CD4-positive, alpha-beta T cell (primary cell): ENCODE measurements around the gene SPG11. TPM values are rescaled to one million over a fixed set of nuclear protein-coding genes. Genes with fewer than 3 reads are reported as not detected.

ENCODE experiments used
- ATAC-seq: fragments of 200-7000 bp; cut with Tn5 transposase; one replicate; pipeline ENCODE4 v1.10.0; 2022; ENCODE audit warnings: mild to moderate bottlenecking; ENCODE audit not compliant: poor library complexity
- CTCF ChIA-PET: fragments of 350-600 bp; sonication (Branson Sonifier 250); formaldehyde crosslinking; loops from one replicate; lab custom pipeline; 2021; ENCODE audit warnings: antibody characterized with exemption, inconsistent platforms; lab: Charles Lee
- POLR2A ChIA-PET: fragments of 350-600 bp; sonication (Branson Sonifier 250); formaldehyde crosslinking; loops from one replicate; lab custom pipeline; 2021; ENCODE audit warnings: antibody characterized with exemption, inconsistent platforms; lab: Charles Lee
- DNase-seq, 14 experiments: peaks; one replicate each; pipeline ENCODE4 v3.0.0-alpha.2; 2013 to 2020; ENCODE audit warnings: mixed read lengths in 2 of 14
- H3K27ac ChIP-seq, 2 donors: one replicate each; pipeline versions ENCODE4 v1.5.1 to v1.7.0; 2013; ENCODE audit warnings: low read length in 2 of 2, low read depth in 1 of 2, mild to moderate bottlenecking in 1 of 2
- H3K27me3 ChIP-seq, 2 experiments: 1 replicate in 1 of 2; 2 replicates in 1 of 2; pipeline versions ENCODE4 v1.6.1 to v1.7.0; 2013; ENCODE audit warnings: low read length in 2 of 2, control low read depth in 1 of 2, mild to moderate bottlenecking in 1 of 2, moderate library complexity in 1 of 2; ENCODE audit not compliant: insufficient read depth in 2 of 2, control insufficient read depth in 1 of 2
- H3K36me3 ChIP-seq: one replicate; pipeline ENCODE4 v1.6.1; 2013; ENCODE audit warnings: low read length, control low read depth; ENCODE audit not compliant: insufficient read depth
- H3K4me1 ChIP-seq: one replicate; pipeline ENCODE4 v1.6.1; 2013; ENCODE audit warnings: low read length, control low read depth; ENCODE audit not compliant: insufficient read depth
- H3K4me3 ChIP-seq: one replicate; pipeline ENCODE4 v1.5.1; 2013; ENCODE audit warnings: mild to moderate bottlenecking, low read length, moderate library complexity
- H3K9me3 ChIP-seq, 2 experiments: 1 replicate in 1 of 2; 2 replicates in 1 of 2; pipeline versions ENCODE4 v1.6.1 to v1.7.0; 2013; ENCODE audit warnings: low read length in 2 of 2, mild to moderate bottlenecking in 2 of 2, control low read depth in 1 of 2, moderate library complexity in 1 of 2; ENCODE audit not compliant: control insufficient read depth in 1 of 2, insufficient read depth in 1 of 2
- H3K27ac Mint-ChIP-seq: one replicate; pipeline ENCODE4 v1.8.0; 2020; ENCODE audit warnings: mixed read lengths
- H3K27me3 Mint-ChIP-seq: one replicate; pipeline ENCODE4 v1.8.0; 2021; ENCODE audit warnings: mixed read lengths
- H3K36me3 Mint-ChIP-seq: one replicate; pipeline ENCODE4 v1.8.0; 2021; ENCODE audit warnings: low read depth, mixed read lengths
- H3K4me1 Mint-ChIP-seq: one replicate; pipeline ENCODE4 v1.8.0; 2021; ENCODE audit warnings: low read depth, mixed read lengths
- H3K4me3 Mint-ChIP-seq: one replicate; pipeline ENCODE4 v1.8.0; 2020; ENCODE audit warnings: mild to moderate bottlenecking, mixed read lengths
- H3K9me3 Mint-ChIP-seq: one replicate; pipeline ENCODE4 v1.8.0; 2020; ENCODE audit warnings: mixed read lengths
- intact Hi-C, 2 experiments: fragments of 100-400 bp; cut with DNase I in 1 of 2; cut with micrococcal nuclease in 1 of 2; formaldehyde crosslinking; loops; one replicate each; pipeline versions ENCODE4 v1.15.1 to v1.9.0; 2023 to 2025; cut with DNase I, micrococcal nuclease
- total RNA-seq, 174 experiments: library from RNA in 2 of 174; stranded (reverse) in 2 of 174; gene quantifications; one replicate each; pipeline ENCODE4 v1.2.3 and lab custom pipeline; 2021 to 2026
- TF ChIP-seq, protein P1 (sequence below): fragments of 200-600 bp; IDR thresholded peaks from one replicate; pipeline ENCODE4 v1.8.0; 2022; ENCODE audit warnings: antibody characterized with exemption, mild to moderate bottlenecking

The SPG11 gene
- total RNA-seq, 2 experiments from 2014 or later = 49.9 to 51.3 TPM

DNA sequence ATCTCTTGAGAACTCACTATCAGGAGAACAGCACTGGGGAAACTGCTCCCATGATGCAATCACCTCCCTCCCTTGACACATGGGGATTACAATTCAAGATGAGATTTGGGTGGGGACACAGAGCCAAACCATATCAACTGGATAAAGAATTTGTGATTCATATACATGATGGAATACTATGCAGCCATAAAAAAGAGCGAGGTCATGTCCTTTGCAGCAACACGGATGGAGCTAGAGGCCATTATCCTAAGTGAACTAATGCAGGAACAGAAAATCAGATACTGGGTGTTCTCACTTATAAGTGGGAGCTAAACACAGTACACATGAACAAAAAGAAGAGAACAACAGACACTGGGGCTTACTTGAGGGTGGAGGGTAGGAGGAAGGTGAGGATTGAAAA, 17.0 kb downstream of the SPG11 start:
- H3K27me3 ChIP-seq = no peaks in the 10 kb centered on the region
- no peak overlapping the region for H3K4me3 Mint-ChIP-seq
- ATAC-seq (no peak), DNase-seq (no peak)
- H3K36me3 Mint-ChIP-seq = peaks cover 87% of the 10 kb centered on the region
- ChIA-PET POLR2A (interaction anchor here (49.9 kb wide), 1 partner anchor 75 kb away, joined by 4232 read pairs; the partner anchor contains the start of genes B2M, PATL2 and TRIM69), CTCF (interaction anchor here (2.0 kb wide), 1 partner anchor 68 kb away, joined by 5 read pairs; no protein-coding TSS in a partner anchor)
- TF ChIP-seq, protein P1, sequence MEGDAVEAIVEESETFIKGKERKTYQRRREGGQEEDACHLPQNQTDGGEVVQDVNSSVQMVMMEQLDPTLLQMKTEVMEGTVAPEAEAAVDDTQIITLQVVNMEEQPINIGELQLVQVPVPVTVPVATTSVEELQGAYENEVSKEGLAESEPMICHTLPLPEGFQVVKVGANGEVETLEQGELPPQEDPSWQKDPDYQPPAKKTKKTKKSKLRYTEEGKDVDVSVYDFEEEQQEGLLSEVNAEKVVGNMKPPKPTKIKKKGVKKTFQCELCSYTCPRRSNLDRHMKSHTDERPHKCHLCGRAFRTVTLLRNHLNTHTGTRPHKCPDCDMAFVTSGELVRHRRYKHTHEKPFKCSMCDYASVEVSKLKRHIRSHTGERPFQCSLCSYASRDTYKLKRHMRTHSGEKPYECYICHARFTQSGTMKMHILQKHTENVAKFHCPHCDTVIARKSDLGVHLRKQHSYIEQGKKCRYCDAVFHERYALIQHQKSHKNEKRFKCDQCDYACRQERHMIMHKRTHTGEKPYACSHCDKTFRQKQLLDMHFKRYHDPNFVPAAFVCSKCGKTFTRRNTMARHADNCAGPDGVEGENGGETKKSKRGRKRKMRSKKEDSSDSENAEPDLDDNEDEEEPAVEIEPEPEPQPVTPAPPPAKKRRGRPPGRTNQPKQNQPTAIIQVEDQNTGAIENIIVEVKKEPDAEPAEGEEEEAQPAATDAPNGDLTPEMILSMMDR = no peak
- no peaks in the 10 kb centered on the region for H3K9me3 ChIP-seq
- peaks cover 3% of the 10 kb centered on the region for H3K4me1 ChIP-seq
- no peak overlapping the region for H3K27ac Mint-ChIP-seq
- H3K4me1 Mint-ChIP-seq = peaks cover 68% of the 10 kb centered on the region
- H3K27ac ChIP-seq = no peak overlapping the region
- intact Hi-C loops = no loop called here
- no peaks in the 10 kb centered on the region for H3K27me3 Mint-ChIP-seq
- no peak overlapping the region for H3K4me3 ChIP-seq
- H3K9me3 Mint-ChIP-seq = no peaks in the 10 kb centered on the region
- peaks cover 59% of the 10 kb centered on the region for H3K36me3 ChIP-seq

DNA sequence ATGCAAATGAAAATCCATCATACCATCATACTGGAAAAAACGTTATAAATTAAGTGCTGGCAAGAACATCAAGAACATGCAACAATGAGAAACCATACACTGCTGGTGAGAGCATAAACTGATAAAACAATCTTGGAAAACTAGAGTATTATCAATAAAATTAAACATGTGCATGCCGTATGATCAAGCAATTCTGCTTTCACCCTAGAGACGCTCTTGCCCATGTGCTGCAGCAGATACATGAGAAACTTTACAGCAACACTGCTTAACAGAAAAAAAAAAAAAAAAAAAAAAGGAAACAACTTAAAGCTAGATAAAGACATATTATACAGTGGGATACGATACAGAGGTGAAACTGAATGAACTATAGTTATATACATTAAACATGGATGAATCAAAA, 21.8 kb downstream of the SPG11 start:
- H3K9me3 ChIP-seq = no peaks in the 10 kb centered on the region
- Mint-ChIP-seq H3K4me1 (peaks cover 51% of the 10 kb centered on the region), H3K27me3 (no peaks in the 10 kb centered on the region), H3K36me3 (peaks cover 77% of the 10 kb centered on the region), H3K27ac (no peak overlapping the region), H3K9me3 (no peaks in the 10 kb centered on the region), H3K4me3 (no peak overlapping the region)
- ChIA-PET POLR2A (interaction anchor here (1.5 kb wide), 1 partner anchor 70 kb away, joined by 7 read pairs; the partner anchor contains the start of genes B2M and PATL2), CTCF (interaction anchor here (0.6 kb wide), 2 partner anchors 58 to 970 kb away, joined by 4 to 5 read pairs; no protein-coding TSS in a partner anchor)
- no peak for DNase-seq
- no peak overlapping the region for H3K27ac ChIP-seq
- ATAC-seq = no peak
- no peak overlapping the region for H3K4me3 ChIP-seq
- TF ChIP-seq, protein P1 = no peak
- H3K36me3 ChIP-seq = peaks cover 28% of the 10 kb centered on the region
- H3K27me3 ChIP-seq = no peaks in the 10 kb centered on the region
- intact Hi-C loops = no loop called here
- H3K4me1 ChIP-seq = no peaks in the 10 kb centered on the region

DNA sequence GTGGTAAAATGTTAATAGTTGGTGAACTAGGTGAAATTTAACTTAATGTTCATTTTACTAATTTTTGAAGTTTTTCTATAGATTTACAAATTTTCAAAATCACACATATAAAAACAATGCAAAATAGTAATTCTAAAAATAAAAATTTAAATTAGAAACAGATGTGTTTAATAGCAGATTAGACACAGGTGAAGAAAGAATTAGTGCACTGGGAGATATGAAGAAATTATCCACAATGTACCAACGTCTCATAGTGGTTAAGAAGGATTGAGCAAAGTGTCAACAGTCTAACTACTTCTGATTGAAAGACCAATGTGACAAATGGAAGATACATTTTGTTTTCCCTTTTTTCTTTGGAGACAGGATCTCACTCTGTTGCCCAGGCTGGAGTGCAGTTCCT, 26.5 kb downstream of the SPG11 start:
- H3K4me3 Mint-ChIP-seq = no peak overlapping the region
- intact Hi-C loops = no loop called here
- peaks cover 17% of the 10 kb centered on the region for H3K4me1 Mint-ChIP-seq
- Histone ChIP-seq H3K36me3 (peaks cover 39% of the 10 kb centered on the region), H3K27ac (no peak overlapping the region), H3K4me1 (no peaks in the 10 kb centered on the region), H3K4me3 (no peak overlapping the region), H3K9me3 (no peaks in the 10 kb centered on the region), H3K27me3 (no peaks in the 10 kb centered on the region)
- no peak overlapping the region for H3K27ac Mint-ChIP-seq
- ATAC-seq (no peak), DNase-seq (no peak)
- H3K9me3 Mint-ChIP-seq = no peaks in the 10 kb centered on the region
- peaks cover 76% of the 10 kb centered on the region for H3K36me3 Mint-ChIP-seq
- TF ChIP-seq, protein P1 = no peak
- ChIA-PET CTCF (no interaction called here), POLR2A (interaction anchor here (0.8 kb wide), 1 partner anchor 260 kb away, joined by 3 read pairs; no protein-coding TSS in a partner anchor)
- no peaks in the 10 kb centered on the region for H3K27me3 Mint-ChIP-seq
